HG03097 (cell line): Measurements from ENCODE around the gene AKAP13.
"Not testable (repeated sequence)": the region's sequence is repeated elsewhere in the genome, so short reads cannot be mapped to it uniquely, and the experiment has no call there.

Source experiments
- ATAC-seq: cut with Tn5 transposase; IDR thresholded peaks from one replicate; pipeline ENCODE4 v1.9.1; 2021; ENCODE audit not compliant: unreplicated experiment, low FRiP score

AKAP13 gene

GRCh38 chr15:85584872-85585271, 204.5 kb downstream of the AKAP13 start:
- ATAC-seq, result no peak

GRCh38 chr15:85586196-85586595, 205.8 kb downstream of the AKAP13 start:
- not testable (repeated sequence) for ATAC-seq

- ATAC-seq, result no peak
Measured at GRCh38 chr15:85587707-85588411, 207.5 kb downstream of the AKAP13 start.

GRCh38 chr15:85588677-85589076, 208.3 kb downstream of the AKAP13 start:
- ATAC-seq, result no peak

GRCh38 chr15:85589851-85590250, 209.4 kb downstream of the AKAP13 start:
- no peak for ATAC-seq

GRCh38 chr15:85591622-85592021, 211.2 kb downstream of the AKAP13 start:
- no peak for ATAC-seq

GRCh38 chr15:85592148-85592547, 211.7 kb downstream of the AKAP13 start:
- no peak for ATAC-seq

- ATAC-seq, result no peak
Measured at GRCh38 chr15:85593809-85594445, 213.5 kb downstream of the AKAP13 start.

- no peak for ATAC-seq
Measured at GRCh38 chr15:85595804-85596536, 215.6 kb downstream of the AKAP13 start.

GRCh38 chr15:85597155-85597815, 216.9 kb downstream of the AKAP13 start:
- no peak for ATAC-seq

- no peak for ATAC-seq
Measured at GRCh38 chr15:85598219-85598618, 217.8 kb downstream of the AKAP13 start.

GRCh38 chr15:85598718-85599398, 218.5 kb downstream of the AKAP13 start:
- ATAC-seq, result no peak

GRCh38 chr15:85600001-85600400, 219.6 kb downstream of the AKAP13 start:
- no peak for ATAC-seq

GRCh38 chr15:85603160-85603559, 222.8 kb downstream of the AKAP13 start:
- no peak for ATAC-seq

GRCh38 chr15:85603703-85604102, 223.3 kb downstream of the AKAP13 start:
- ATAC-seq, result no peak

GRCh38 chr15:85604194-85604593, 223.8 kb downstream of the AKAP13 start:
- no peak for ATAC-seq

GRCh38 chr15:85606738-85607137, 226.3 kb downstream of the AKAP13 start:
- ATAC-seq, result no peak

GRCh38 chr15:85607141-85607806, 226.9 kb downstream of the AKAP13 start:
- ATAC-seq, result no peak

GRCh38 chr15:85607842-85608241, 227.4 kb downstream of the AKAP13 start:
- no peak for ATAC-seq

- ATAC-seq, result no peak
Measured at GRCh38 chr15:85609492-85609891, 229.1 kb downstream of the AKAP13 start.
